H9 (cell line): ENCODE data around the gene ACOT7. TPM values are rescaled to one million over a fixed set of nuclear protein-coding genes. Genes with fewer than 3 reads are reported as not detected.

Experiments
- DNase-seq: peaks from one replicate; pipeline ENCODE4 v3.0.0-alpha.2; 2017
- H2AFZ ChIP-seq: one replicate; pipeline ENCODE4 v1.6.1; 2013; ENCODE audit warnings: mild to moderate bottlenecking, low read length, control low read depth, moderate library complexity
- H2AK5ac ChIP-seq: 2 replicates; pipeline ENCODE4 v1.6.1; 2013; ENCODE audit warnings: low read length, control low read depth, mixed read lengths; ENCODE audit not compliant: insufficient read length
- H2BK120ac ChIP-seq: one replicate; pipeline ENCODE4 v1.6.1; 2013; ENCODE audit warnings: low read depth, mild to moderate bottlenecking, low read length, control low read depth, inconsistent platforms; ENCODE audit not compliant: poor library complexity, severe bottlenecking
- H2BK12ac ChIP-seq: 2 replicates; pipeline ENCODE4 v1.6.1; 2013; ENCODE audit warnings: low read length, control low read depth, mixed read lengths, low read depth; ENCODE audit not compliant: insufficient read length
- H2BK15ac ChIP-seq: 2 replicates; pipeline ENCODE4 v1.6.1; 2013; ENCODE audit warnings: low read depth, low read length, control low read depth
- H2BK20ac ChIP-seq: one replicate; pipeline ENCODE4 v1.6.1; 2013; ENCODE audit warnings: low read depth, mild to moderate bottlenecking, low read length, control low read depth, inconsistent platforms; ENCODE audit not compliant: poor library complexity, severe bottlenecking
- H2BK5ac ChIP-seq: 2 replicates; pipeline ENCODE4 v1.6.1; 2013; ENCODE audit warnings: low read length, control low read depth, mixed read lengths; ENCODE audit not compliant: insufficient read length
- H3K14ac ChIP-seq: 2 replicates; pipeline ENCODE4 v1.6.1; 2013; ENCODE audit warnings: low read length, control low read depth; ENCODE audit not compliant: insufficient read depth
- H3K18ac ChIP-seq: 2 replicates; pipeline ENCODE4 v1.6.1; 2013; ENCODE audit warnings: low read depth, mild to moderate bottlenecking, mixed read lengths, low read length, control low read depth; ENCODE audit not compliant: insufficient read length
- H3K23ac ChIP-seq: 2 replicates; pipeline ENCODE4 v1.6.1; 2013; ENCODE audit warnings: low read length, control low read depth, mixed read lengths, low read depth; ENCODE audit not compliant: insufficient read length
- H3K23me2 ChIP-seq: 2 replicates; pipeline ENCODE4 v1.6.1; 2013; ENCODE audit warnings: low read depth, mild to moderate bottlenecking, mixed read lengths, low read length, control low read depth; ENCODE audit not compliant: insufficient read length, poor library complexity, severe bottlenecking
- H3K27ac ChIP-seq: 2 replicates; pipeline ENCODE4 v1.5.1; 2013; ENCODE audit warnings: low read length, control low read depth, mixed read lengths, low read depth; ENCODE audit not compliant: insufficient read length
- H3K27me3 ChIP-seq: 2 replicates; pipeline ENCODE4 v1.6.1; 2013; ENCODE audit warnings: low read length, control low read depth, inconsistent platforms; ENCODE audit not compliant: insufficient read depth
- H3K4ac ChIP-seq: 2 replicates; pipeline ENCODE4 v1.6.1; 2013; ENCODE audit warnings: low read depth, mild to moderate bottlenecking, control low read depth, inconsistent platforms, low read length, moderate library complexity
- H3K4me1 ChIP-seq: 2 replicates; pipeline ENCODE4 v1.6.1; 2013; ENCODE audit warnings: low read length, control low read depth, inconsistent platforms; ENCODE audit not compliant: insufficient read depth
- H3K4me2 ChIP-seq: 2 replicates; pipeline ENCODE4 v1.6.1; 2013; ENCODE audit warnings: low read length, control low read depth, mixed read lengths; ENCODE audit not compliant: insufficient read length, insufficient read depth
- H3K56ac ChIP-seq: 2 replicates; pipeline ENCODE4 v1.6.1; 2013; ENCODE audit warnings: low read depth, mild to moderate bottlenecking, mixed read lengths, low read length, control low read depth; ENCODE audit not compliant: insufficient read length
- H3K79me1 ChIP-seq: 2 replicates; pipeline ENCODE4 v1.6.1; 2013; ENCODE audit warnings: low read depth, mild to moderate bottlenecking, moderate library complexity, low read length, control low read depth, inconsistent platforms; ENCODE audit not compliant: insufficient read depth, poor library complexity, severe bottlenecking
- H3K79me2 ChIP-seq: 2 replicates; pipeline ENCODE4 v1.6.1; 2013; ENCODE audit warnings: low read length, control low read depth, inconsistent platforms; ENCODE audit not compliant: insufficient read depth
- H3K9ac ChIP-seq: 2 replicates; pipeline ENCODE4 v1.6.1; 2013; ENCODE audit warnings: low read length, control low read depth, mixed read lengths; ENCODE audit not compliant: insufficient read length; ENCODE audit errors: extremely low read depth
- H3K9me3 ChIP-seq: one replicate; pipeline ENCODE4 v1.6.1; 2013; ENCODE audit warnings: low read depth, low read length, inconsistent platforms; ENCODE audit not compliant: control insufficient read depth
- H3T11ph ChIP-seq: one replicate; pipeline ENCODE4 v1.6.1; 2013; ENCODE audit warnings: mild to moderate bottlenecking, low read length, control low read depth, inconsistent platforms
- H4K20me1 ChIP-seq: one replicate; pipeline ENCODE4 v1.6.1; 2013; ENCODE audit not compliant: control insufficient read depth, insufficient read length, insufficient read depth
- H4K5ac ChIP-seq: 2 replicates; pipeline ENCODE4 v1.6.1; 2013; ENCODE audit warnings: low read depth, mild to moderate bottlenecking, mixed read lengths, low read length, control low read depth; ENCODE audit not compliant: insufficient read length
- H4K8ac ChIP-seq: replicated peaks from 2 replicates; pipeline ENCODE4 v1.6.1; 2013; ENCODE audit warnings: low read length, control low read depth, mixed read lengths, low read depth; ENCODE audit not compliant: insufficient read length
- H4K91ac ChIP-seq: 2 replicates; pipeline ENCODE4 v1.6.1; 2013; ENCODE audit warnings: low read depth, mild to moderate bottlenecking, moderate library complexity, mixed read lengths, low read length, control low read depth; ENCODE audit not compliant: insufficient read length
- H3K27ac Mint-ChIP-seq, 3 experiments: 2 replicates in 2 of 3; 3 replicates in 1 of 3; pipeline ENCODE4 v1.8.0; 2020 to 2021; ENCODE audit warnings: mixed read lengths in 3 of 3, mild to moderate bottlenecking in 1 of 3, moderate library complexity in 1 of 3
- H3K27me3 Mint-ChIP-seq: 2 replicates; pipeline ENCODE4 v1.8.0; 2021; ENCODE audit warnings: low read depth, mild to moderate bottlenecking, moderate library complexity, mixed read lengths
- H3K36me3 Mint-ChIP-seq, 3 experiments: 2 replicates in 2 of 3; 3 replicates in 1 of 3; pipeline ENCODE4 v1.8.0; 2020 to 2021; ENCODE audit warnings: low read depth in 3 of 3, mixed read lengths in 3 of 3; ENCODE audit not compliant: insufficient read depth in 1 of 3
- H3K4me1 Mint-ChIP-seq, 2 experiments: 2 replicates each; pipeline ENCODE4 v1.8.0; 2020; ENCODE audit warnings: mixed read lengths in 2 of 2
- H3K4me3 Mint-ChIP-seq, 2 experiments: 2 replicates in 1 of 2; 3 replicates in 1 of 2; pipeline ENCODE4 v1.8.0; 2020 to 2021; ENCODE audit warnings: mild to moderate bottlenecking in 2 of 2, mixed read lengths in 2 of 2, moderate library complexity in 1 of 2
- H3K9me3 Mint-ChIP-seq, 2 experiments: 2 replicates in 1 of 2; 3 replicates in 1 of 2; pipeline ENCODE4 v1.8.0; 2020; ENCODE audit warnings: mild to moderate bottlenecking in 2 of 2, mixed read lengths in 2 of 2, moderate library complexity in 1 of 2
- WGBS: extraction: QIAGEN DNeasy Blood & Tissue Kit; methylation state at CpG from one replicate; pipeline ENCODE4 v1.1.7; 2013; ENCODE audit warnings: missing lambda C conversion rate, low lambda C conversion rate, mixed read lengths; ENCODE audit not compliant: insufficient read length; ENCODE audit errors: extremely low coverage; 5-methylcytosine and 5-hydroxymethylcytosine counted together
- total RNA-seq: library from RNA; stranded (reverse); gene quantifications from 2 replicates; pipeline ENCODE4 v1.2.1, GENCODE V29; 2021
- TF ChIP-seq, protein P1 (sequence below): fragments of 200-600 bp; sonication (generic); conservative IDR thresholded peaks from 3 replicates; pipeline ENCODE4 v1.8.0; 2021; ENCODE audit warnings: antibody characterized with exemption, mild to moderate bottlenecking

ACOT7 gene
- total RNA-seq, 1 experiment from 2014 or later: 87.4 TPM

DNA sequence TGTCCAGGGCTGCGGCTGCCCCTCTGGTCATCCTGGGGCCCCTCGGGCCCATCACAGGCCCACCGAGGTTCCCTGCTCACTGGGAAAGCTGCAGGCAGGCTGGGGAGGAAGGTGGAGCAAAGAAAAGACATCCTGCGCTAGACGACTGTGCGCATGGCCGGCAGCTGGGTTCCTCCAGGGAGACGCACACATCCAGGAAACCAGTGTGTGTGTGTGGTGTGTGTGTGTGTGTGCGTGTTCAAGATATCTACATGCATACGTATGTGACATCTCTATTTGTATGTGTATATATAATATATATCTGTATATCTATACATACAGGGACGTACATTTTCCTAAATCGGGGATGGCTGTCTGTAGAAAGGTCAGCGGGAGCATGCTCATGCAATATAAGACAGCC, 63.7 kb downstream of the ACOT7 start:
- H3K9me3 Mint-ChIP-seq: no peaks in the 10 kb centered on the region
- Histone ChIP-seq H3K79me1 (no peaks in the 10 kb centered on the region), H4K8ac (no peak overlapping the region), H4K20me1 (no peaks in the 10 kb centered on the region), H3T11ph (no peak overlapping the region), H2AFZ (no peak overlapping the region), H2BK15ac (no peak overlapping the region), H2BK12ac (no peak overlapping the region), H3K27ac (no peak overlapping the region), H4K5ac (no peak overlapping the region), H2BK120ac (no peak overlapping the region), H3K9ac (no peak overlapping the region), H3K79me2 (no peaks in the 10 kb centered on the region), H3K23me2 (no peaks in the 10 kb centered on the region), H2AK5ac (no peak overlapping the region), H4K91ac (no peak overlapping the region), H3K4me1 (no peaks in the 10 kb centered on the region), H3K9me3 (no peaks in the 10 kb centered on the region), H2BK20ac (no peak overlapping the region), H3K23ac (no peak overlapping the region), H3K56ac (no peak overlapping the region), H2BK5ac (no peak overlapping the region), H3K14ac (no peak overlapping the region), H3K27me3 (no peaks in the 10 kb centered on the region), H3K4me2 (no peak overlapping the region), H3K18ac (no peak overlapping the region), H3K4ac (no peak overlapping the region)
- no peaks in the 10 kb centered on the region for H3K4me1 Mint-ChIP-seq
- DNase-seq: no peak
- peak overlapping the region in 1 of 3 experiments; percentile 77; a peak in 1 of 7 replicates for H3K27ac Mint-ChIP-seq
- no peak overlapping the region for H3K4me3 Mint-ChIP-seq
- WGBS: no CpG with 5 or more reads among the region's 13 CpGs
- H3K36me3 Mint-ChIP-seq: peaks cover 12 to 41% (median 27%) of the 10 kb centered on the region in 3 experiments
- H3K27me3 Mint-ChIP-seq: no peaks in the 10 kb centered on the region; the same call in 1 of the 2 replicates
- TF ChIP-seq, protein P1, sequence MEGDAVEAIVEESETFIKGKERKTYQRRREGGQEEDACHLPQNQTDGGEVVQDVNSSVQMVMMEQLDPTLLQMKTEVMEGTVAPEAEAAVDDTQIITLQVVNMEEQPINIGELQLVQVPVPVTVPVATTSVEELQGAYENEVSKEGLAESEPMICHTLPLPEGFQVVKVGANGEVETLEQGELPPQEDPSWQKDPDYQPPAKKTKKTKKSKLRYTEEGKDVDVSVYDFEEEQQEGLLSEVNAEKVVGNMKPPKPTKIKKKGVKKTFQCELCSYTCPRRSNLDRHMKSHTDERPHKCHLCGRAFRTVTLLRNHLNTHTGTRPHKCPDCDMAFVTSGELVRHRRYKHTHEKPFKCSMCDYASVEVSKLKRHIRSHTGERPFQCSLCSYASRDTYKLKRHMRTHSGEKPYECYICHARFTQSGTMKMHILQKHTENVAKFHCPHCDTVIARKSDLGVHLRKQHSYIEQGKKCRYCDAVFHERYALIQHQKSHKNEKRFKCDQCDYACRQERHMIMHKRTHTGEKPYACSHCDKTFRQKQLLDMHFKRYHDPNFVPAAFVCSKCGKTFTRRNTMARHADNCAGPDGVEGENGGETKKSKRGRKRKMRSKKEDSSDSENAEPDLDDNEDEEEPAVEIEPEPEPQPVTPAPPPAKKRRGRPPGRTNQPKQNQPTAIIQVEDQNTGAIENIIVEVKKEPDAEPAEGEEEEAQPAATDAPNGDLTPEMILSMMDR: no peak
